ENCODE results near the gene NRCAM. TPM values are rescaled to one million over a fixed set of nuclear protein-coding genes. Genes with fewer than 3 reads are reported as not detected.
"Not testable (repeated sequence)": the region's sequence is repeated elsewhere in the genome, so short reads cannot be mapped to it uniquely, and the experiment has no call there.

The NRCAM gene
- 8.8 TPM for polyA plus RNA-seq (2013, experiment 1 of 2)
- polyA plus RNA-seq (2013, experiment 2 of 2) = 7.7 TPM

- no peaks in the 10 kb centered on the region for H3K4me1 ChIP-seq (ENCODE audit: control insufficient read depth, insufficient read depth, low read length, poor library complexity, severe bottlenecking)
- WGBS, 2 experiments (ENCODE audit: insufficient coverage in 2 of 2) = 0% methylated on average over 34 to 47 of the region's 81 CpGs
- no peaks in the 10 kb centered on the region for H3K36me3 ChIP-seq (ENCODE audit: control insufficient read depth, insufficient read depth, low read length)
- no peak within 1 kb of the TSS for H3K27ac ChIP-seq (ENCODE audit: low read depth, low read length, severe bottlenecking)
- H3K4me3 ChIP-seq (ENCODE audit: extremely low read depth, insufficient read depth, low read length, poor library complexity, severe bottlenecking) = peak within 1 kb of the TSS; percentile 52
- no peaks in the 10 kb centered on the region for H3K9me3 ChIP-seq (ENCODE audit: control insufficient read depth, low read length)
These were observed at the start of gene NRCAM for GRCh38 chr7:108455998-108456677. Gene NRCAM, minus strand, starts transcription at chr7:108456436. Its CDS starts 216,372 bp downstream, at chr7:108240064.

DNA sequence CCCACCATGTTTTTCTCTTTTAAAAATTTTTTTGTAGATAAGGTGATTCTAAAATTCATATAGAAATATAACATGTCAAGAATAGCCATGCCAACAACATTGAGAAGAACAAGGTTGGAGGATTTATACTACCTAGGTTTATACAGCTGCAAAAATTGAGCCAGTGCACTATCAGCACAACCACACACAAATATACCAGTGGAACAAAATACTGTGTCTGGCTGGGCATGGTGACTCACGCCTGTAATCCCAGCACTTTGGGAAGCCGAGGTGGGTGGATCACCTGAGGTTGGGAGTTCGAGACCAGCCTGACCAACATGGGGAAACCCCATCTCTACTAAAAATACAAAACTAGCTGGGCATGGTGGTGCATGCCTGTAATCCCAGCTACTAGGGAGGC lies 48.3 kb upstream of the NRCAM start:
- not testable (repeated sequence) for H3K27ac ChIP-seq (ENCODE audit: low read depth, low read length, severe bottlenecking); H3K4me1 ChIP-seq (ENCODE audit: control insufficient read depth, insufficient read depth, low read length, poor library complexity, severe bottlenecking); H3K4me3 ChIP-seq (ENCODE audit: extremely low read depth, insufficient read depth, low read length, poor library complexity, severe bottlenecking); H3K9me3 ChIP-seq (ENCODE audit: control insufficient read depth, low read length)
- WGBS, 2 experiments (ENCODE audit: insufficient coverage in 2 of 2) = 100% methylated on average over 1 of the region's 3 CpGs; no CpG with 5 or more reads in 1 of the 2 experiments
- H3K36me3 ChIP-seq (ENCODE audit: control insufficient read depth, insufficient read depth, low read length) = peaks cover 27% of the 10 kb centered on the region

DNA sequence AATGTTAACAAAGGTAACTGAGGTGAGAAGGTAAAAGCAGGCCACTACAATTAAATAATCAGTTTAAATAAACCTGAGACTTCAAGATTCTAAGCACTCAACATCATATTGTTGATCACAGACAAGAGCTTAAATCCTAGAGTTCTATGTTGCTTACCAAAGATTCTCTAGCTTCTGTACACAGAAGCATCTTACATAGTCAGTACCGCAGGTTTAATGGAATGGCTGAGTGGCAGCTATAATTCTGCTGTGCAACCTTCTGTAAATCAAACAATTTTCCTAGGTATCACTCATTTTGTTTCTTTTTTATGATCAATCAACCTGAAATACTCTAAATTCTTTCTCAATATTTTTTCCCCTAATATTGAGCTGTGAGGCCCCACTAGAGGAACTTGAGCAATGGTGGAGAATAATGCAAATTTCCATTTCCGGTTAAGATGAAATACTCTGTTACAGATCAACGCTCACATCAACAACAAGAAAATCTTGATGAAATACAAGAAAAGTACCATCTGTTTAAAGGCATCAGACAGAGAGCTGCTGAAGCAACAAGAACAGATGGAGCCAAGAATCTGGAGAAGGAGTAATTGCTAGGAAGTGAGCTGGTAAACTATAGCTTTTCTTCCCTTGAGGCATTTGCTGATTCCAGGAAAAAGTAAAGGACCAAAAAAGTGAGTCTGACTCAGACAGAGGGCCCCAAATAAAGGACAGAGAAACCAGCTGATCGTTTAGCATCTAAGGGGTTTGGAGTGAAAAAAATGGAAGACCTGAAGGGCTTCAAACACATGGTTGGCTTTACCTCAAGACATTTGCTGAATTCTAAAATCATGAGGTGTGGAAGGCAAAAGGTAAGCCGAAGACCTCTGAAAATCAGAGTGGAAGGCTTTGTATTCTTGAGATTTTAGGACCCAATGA lies 47.1 kb upstream of the NRCAM start:
- H3K4me1 ChIP-seq (ENCODE audit: control insufficient read depth, insufficient read depth, low read length, poor library complexity, severe bottlenecking) = peaks cover 7% of the 10 kb centered on the region
- no peaks in the 10 kb centered on the region for H3K9me3 ChIP-seq (ENCODE audit: control insufficient read depth, low read length)
- WGBS, 2 experiments (ENCODE audit: insufficient coverage in 2 of 2) = 82 to 100% methylated on average over 2 to 3 of the region's 5 CpGs
- H3K4me3 ChIP-seq (ENCODE audit: extremely low read depth, insufficient read depth, low read length, poor library complexity, severe bottlenecking) = no peak overlapping the region
- H3K27ac ChIP-seq (ENCODE audit: low read depth, low read length, severe bottlenecking) = no peak overlapping the region
- peaks cover 33% of the 10 kb centered on the region for H3K36me3 ChIP-seq (ENCODE audit: control insufficient read depth, insufficient read depth, low read length)

GRCh38 chr7:108499566-108499965 lies 43.3 kb upstream of the NRCAM start:
- Histone ChIP-seq H3K4me1 (ENCODE audit: control insufficient read depth, insufficient read depth, low read length, poor library complexity, severe bottlenecking) (peaks cover 7% of the 10 kb centered on the region), H3K27ac (ENCODE audit: low read depth, low read length, severe bottlenecking) (no peak overlapping the region), H3K36me3 (ENCODE audit: control insufficient read depth, insufficient read depth, low read length) (peaks cover 29% of the 10 kb centered on the region), H3K4me3 (ENCODE audit: extremely low read depth, insufficient read depth, low read length, poor library complexity, severe bottlenecking) (no peak overlapping the region), H3K9me3 (ENCODE audit: control insufficient read depth, low read length) (no peaks in the 10 kb centered on the region)
- 100% methylated on average over 1 of the region's 1 CpG for WGBS, 2 experiments (ENCODE audit: insufficient coverage in 2 of 2)

- Histone ChIP-seq H3K27ac (ENCODE audit: low read depth, low read length, severe bottlenecking) (no peak overlapping the region), H3K9me3 (ENCODE audit: control insufficient read depth, low read length) (no peaks in the 10 kb centered on the region), H3K36me3 (ENCODE audit: control insufficient read depth, insufficient read depth, low read length) (peaks cover 35% of the 10 kb centered on the region), H3K4me3 (ENCODE audit: extremely low read depth, insufficient read depth, low read length, poor library complexity, severe bottlenecking) (no peak overlapping the region), H3K4me1 (ENCODE audit: control insufficient read depth, insufficient read depth, low read length, poor library complexity, severe bottlenecking) (peaks cover 2% of the 10 kb centered on the region)
- WGBS, 2 experiments (ENCODE audit: insufficient coverage in 2 of 2) = 100% methylated on average over 2 to 3 of the region's 6 CpGs
These were observed 42.2 kb upstream of the NRCAM start for GRCh38 chr7:108498481-108498880.

DNA sequence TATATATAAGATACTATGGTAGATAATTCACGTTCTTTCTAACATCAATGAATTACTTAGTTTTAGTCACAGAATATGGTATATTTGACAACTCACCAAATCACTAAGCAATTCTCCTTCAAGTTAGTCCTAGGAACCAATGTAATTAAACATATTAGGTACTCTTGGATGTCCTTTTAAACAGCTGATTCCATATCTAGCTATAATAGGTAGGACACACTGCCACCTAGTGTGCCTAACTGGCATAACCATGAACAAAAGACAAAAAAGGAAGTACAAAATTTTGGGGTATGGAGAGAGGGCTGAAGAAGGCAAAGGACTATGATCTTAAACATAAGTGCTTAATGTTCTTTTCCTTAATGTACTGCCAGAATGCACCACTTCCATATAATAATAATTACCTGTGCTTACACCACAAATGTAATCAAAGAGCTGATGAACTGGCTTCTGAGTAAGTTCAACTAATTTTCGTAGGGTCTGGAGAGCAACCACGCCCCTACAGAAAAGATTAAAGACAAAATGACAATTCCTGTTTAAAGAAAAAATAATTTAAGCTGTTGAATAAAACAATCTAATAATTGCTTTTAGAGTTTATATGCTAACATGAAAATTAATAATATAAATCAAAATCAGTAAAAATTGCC lies 41.0 kb upstream of the NRCAM start:
- no peak overlapping the region for H3K4me3 ChIP-seq (ENCODE audit: extremely low read depth, insufficient read depth, low read length, poor library complexity, severe bottlenecking)
- WGBS, 2 experiments (ENCODE audit: insufficient coverage in 2 of 2) = no CpG with 5 or more reads among the region's 3 CpGs
- H3K4me1 ChIP-seq (ENCODE audit: control insufficient read depth, insufficient read depth, low read length, poor library complexity, severe bottlenecking) = no peaks in the 10 kb centered on the region
- H3K36me3 ChIP-seq (ENCODE audit: control insufficient read depth, insufficient read depth, low read length) = peaks cover 31% of the 10 kb centered on the region
- H3K9me3 ChIP-seq (ENCODE audit: control insufficient read depth, low read length) = no peaks in the 10 kb centered on the region
- H3K27ac ChIP-seq (ENCODE audit: low read depth, low read length, severe bottlenecking) = no peak overlapping the region

- no peak overlapping the region for H3K4me3 ChIP-seq (ENCODE audit: extremely low read depth, insufficient read depth, low read length, poor library complexity, severe bottlenecking)
- H3K36me3 ChIP-seq (ENCODE audit: control insufficient read depth, insufficient read depth, low read length) = peaks cover 7% of the 10 kb centered on the region
- 83 to 100% methylated on average over 2 of the region's 4 CpGs for WGBS, 2 experiments (ENCODE audit: insufficient coverage in 2 of 2)
- no peaks in the 10 kb centered on the region for H3K9me3 ChIP-seq (ENCODE audit: control insufficient read depth, low read length)
- H3K4me1 ChIP-seq (ENCODE audit: control insufficient read depth, insufficient read depth, low read length, poor library complexity, severe bottlenecking) = peaks cover 13% of the 10 kb centered on the region
- H3K27ac ChIP-seq (ENCODE audit: low read depth, low read length, severe bottlenecking) = no peak overlapping the region
These were observed 36.5 kb upstream of the NRCAM start for GRCh38 chr7:108492742-108493141.

- no peak overlapping the region for H3K4me3 ChIP-seq (ENCODE audit: extremely low read depth, insufficient read depth, low read length, poor library complexity, severe bottlenecking)
- 76 to 85% methylated on average over 3 to 4 of the region's 4 CpGs for WGBS, 2 experiments (ENCODE audit: insufficient coverage in 2 of 2)
- no peaks in the 10 kb centered on the region for H3K36me3 ChIP-seq (ENCODE audit: control insufficient read depth, insufficient read depth, low read length)
These were observed 32.7 kb upstream of the NRCAM start for GRCh38 chr7:108488768-108489538.

GRCh38 chr7:108487646-108488045 lies 31.4 kb upstream of the NRCAM start:
- H3K36me3 ChIP-seq (ENCODE audit: control insufficient read depth, insufficient read depth, low read length) = no peaks in the 10 kb centered on the region
- no peak overlapping the region for H3K27ac ChIP-seq (ENCODE audit: low read depth, low read length, severe bottlenecking)
- H3K9me3 ChIP-seq (ENCODE audit: control insufficient read depth, low read length) = no peaks in the 10 kb centered on the region
- no peak overlapping the region for H3K4me3 ChIP-seq (ENCODE audit: extremely low read depth, insufficient read depth, low read length, poor library complexity, severe bottlenecking)
- peaks cover 13% of the 10 kb centered on the region for H3K4me1 ChIP-seq (ENCODE audit: control insufficient read depth, insufficient read depth, low read length, poor library complexity, severe bottlenecking)

More at GRCh38 chr7:108488768-108489538, 32.7 kb upstream of the NRCAM start:
- Histone ChIP-seq H3K27ac (ENCODE audit: low read depth, low read length, severe bottlenecking) (peak overlapping the region; percentile 32), H3K4me1 (ENCODE audit: control insufficient read depth, insufficient read depth, low read length, poor library complexity, severe bottlenecking) (peaks cover 13% of the 10 kb centered on the region), H3K9me3 (ENCODE audit: control insufficient read depth, low read length) (no peaks in the 10 kb centered on the region)

DNA sequence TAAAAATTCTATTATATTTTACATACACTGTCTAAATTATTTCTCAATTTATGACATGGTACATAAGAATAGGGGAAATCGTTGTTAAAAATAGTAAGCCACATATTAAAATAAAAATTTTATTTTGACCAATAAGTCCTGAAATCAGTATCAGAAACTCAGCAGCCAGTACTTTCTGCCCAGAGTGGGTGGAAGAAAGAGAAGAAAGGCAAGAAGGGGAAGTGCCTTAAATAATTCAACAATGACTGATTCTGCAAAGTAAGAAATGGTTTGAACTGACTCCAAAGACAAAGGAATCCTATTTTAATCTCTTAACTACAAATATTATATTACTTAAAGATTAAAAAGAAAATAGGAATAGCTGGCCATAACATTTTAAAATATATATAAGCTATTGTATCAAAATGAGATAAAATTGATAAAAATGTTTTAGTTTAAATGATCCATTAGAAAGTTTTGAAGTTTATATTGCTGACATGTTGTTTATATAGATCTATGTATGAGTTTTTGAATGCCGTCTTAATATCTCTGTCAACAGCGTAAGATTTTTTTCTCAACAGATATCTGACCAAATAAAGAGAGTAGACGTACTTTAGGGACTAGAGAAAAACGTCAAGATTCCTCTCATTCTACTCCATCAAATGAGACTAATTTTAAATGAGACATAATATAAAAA lies 30.2 kb upstream of the NRCAM start:
- Histone ChIP-seq H3K4me1 (ENCODE audit: control insufficient read depth, insufficient read depth, low read length, poor library complexity, severe bottlenecking) (peaks cover 13% of the 10 kb centered on the region), H3K27ac (ENCODE audit: low read depth, low read length, severe bottlenecking) (no peak overlapping the region), H3K9me3 (ENCODE audit: control insufficient read depth, low read length) (no peaks in the 10 kb centered on the region), H3K36me3 (ENCODE audit: control insufficient read depth, insufficient read depth, low read length) (no peaks in the 10 kb centered on the region), H3K4me3 (ENCODE audit: extremely low read depth, insufficient read depth, low read length, poor library complexity, severe bottlenecking) (no peak overlapping the region)
- no CpG with 5 or more reads among the region's 5 CpGs for WGBS, 2 experiments (ENCODE audit: insufficient coverage in 2 of 2)
